IMR-90 (cell line): ENCODE measurements around the gene CENPX.

Source experiments
- BHLHE40 ChIP-seq: fragments of 150-350 bp; IDR thresholded peaks from 2 replicates; pipeline ENCODE4 v1.6.1; 2016; ENCODE audit warnings: mild to moderate bottlenecking, low read depth, low read length
- CEBPB ChIP-seq: IDR thresholded peaks from 2 replicates; pipeline ENCODE4 v1.6.1; 2012; ENCODE audit warnings: low read depth, low read length, improper control_type of control experiment
- CTCF ChIP-seq: conservative IDR thresholded peaks from 2 replicates; pipeline ENCODE4 v1.5.1; 2012; ENCODE audit warnings: mild to moderate bottlenecking, low read depth, low read length, improper control_type of control experiment
- MAFK ChIP-seq: IDR thresholded peaks from 2 replicates; pipeline ENCODE4 v1.6.1; 2012; ENCODE audit warnings: low read depth, low read length, improper control_type of control experiment
- POLR2A ChIP-seq: IDR thresholded peaks from 2 replicates; pipeline ENCODE4 v1.6.1; 2012; ENCODE audit warnings: mild to moderate bottlenecking, low read depth, low read length
- USF2 ChIP-seq: fragments of 150-350 bp; IDR thresholded peaks from 2 replicates; pipeline ENCODE4 v1.6.1; 2017; ENCODE audit warnings: mild to moderate bottlenecking, antibody characterized with exemption, low read length, low read depth

- TF ChIP-seq CTCF (no peak), POLR2A (no peak), USF2 (no peak), MAFK (no peak), CEBPB (no peak), BHLHE40 (no peak)
Measured at GRCh38 chr17:82024859-82025258, 2.2 kb upstream of the CENPX start.
